Measurements from ENCODE around the gene HPCAL1. TPM values are rescaled to one million over a fixed set of nuclear protein-coding genes. Genes with fewer than 3 reads are reported as not detected.

Gene HPCAL1
- polyA plus RNA-seq, 1 donor: 48.5 TPM

DNA sequence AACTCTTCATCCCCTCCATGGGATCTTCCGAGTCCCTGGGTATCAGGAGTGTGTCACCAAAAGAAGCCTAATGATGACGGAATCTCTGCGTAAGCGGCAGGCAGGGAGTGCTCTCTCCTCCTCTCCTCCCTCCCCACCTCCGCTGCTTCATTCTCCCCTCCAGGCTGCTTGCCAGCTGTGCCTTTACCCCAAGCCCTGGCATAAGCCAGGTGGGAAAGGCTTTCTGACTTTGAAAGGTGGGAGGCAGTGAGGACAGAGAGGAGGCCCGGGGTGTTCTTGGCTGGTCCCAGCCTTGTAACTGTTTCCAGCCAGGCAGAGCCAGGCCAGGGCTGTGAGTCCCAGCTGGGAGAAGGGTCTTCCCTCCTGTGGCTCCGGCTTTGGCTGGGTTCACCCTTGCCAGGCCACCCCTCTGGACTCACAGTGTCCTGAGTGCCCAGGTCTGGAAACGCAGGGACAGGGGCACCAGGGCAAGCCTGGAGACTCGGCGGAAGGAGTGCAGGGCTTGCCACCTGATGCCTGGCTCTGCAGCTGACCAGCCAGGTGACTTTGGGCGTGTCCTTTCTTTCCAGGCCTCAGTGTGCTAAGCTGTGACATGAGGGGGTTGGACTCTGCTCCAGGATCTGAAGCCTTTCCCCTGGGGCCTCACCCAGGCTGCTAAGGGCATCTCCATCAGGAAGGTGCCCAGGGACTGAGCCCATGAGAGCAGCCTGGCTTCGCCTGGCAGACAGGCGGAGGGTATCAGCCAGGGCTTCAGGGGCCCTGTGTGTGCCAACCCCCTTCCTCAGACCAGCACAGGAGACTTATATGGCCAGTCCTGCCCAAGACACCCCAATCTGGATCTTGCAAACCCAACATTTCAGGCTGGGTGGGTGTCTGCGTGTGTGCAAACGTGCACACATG, 32.7 kb upstream of the HPCAL1 start:
- no peak for DNase-seq (ENCODE audit: low read depth)

- no peak for DNase-seq (ENCODE audit: low read depth)
Observed at GRCh38 chr2:10271509-10271908, 31.2 kb upstream of the HPCAL1 start.

DNA sequence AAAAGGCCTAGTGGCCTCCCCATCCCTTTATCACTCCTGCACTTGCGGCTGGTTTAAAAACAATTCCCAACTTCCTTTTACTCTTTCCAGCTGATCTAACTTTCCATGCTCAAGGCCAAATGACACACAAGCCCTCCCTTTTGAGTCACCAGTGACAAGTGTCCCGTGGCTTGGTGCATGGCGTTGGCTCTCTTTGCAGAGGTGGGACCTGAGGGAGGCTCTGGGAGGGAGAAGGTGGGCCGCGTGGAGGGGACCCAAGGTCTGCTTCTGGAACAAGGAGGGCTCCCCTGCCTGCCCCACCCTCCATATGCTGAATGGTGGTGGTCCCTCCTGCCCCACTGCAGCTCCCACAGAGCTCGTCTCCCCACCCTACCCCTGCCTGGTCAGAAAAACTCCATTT, 30.8 kb upstream of the HPCAL1 start:
- no peak for DNase-seq (ENCODE audit: low read depth)

DNA sequence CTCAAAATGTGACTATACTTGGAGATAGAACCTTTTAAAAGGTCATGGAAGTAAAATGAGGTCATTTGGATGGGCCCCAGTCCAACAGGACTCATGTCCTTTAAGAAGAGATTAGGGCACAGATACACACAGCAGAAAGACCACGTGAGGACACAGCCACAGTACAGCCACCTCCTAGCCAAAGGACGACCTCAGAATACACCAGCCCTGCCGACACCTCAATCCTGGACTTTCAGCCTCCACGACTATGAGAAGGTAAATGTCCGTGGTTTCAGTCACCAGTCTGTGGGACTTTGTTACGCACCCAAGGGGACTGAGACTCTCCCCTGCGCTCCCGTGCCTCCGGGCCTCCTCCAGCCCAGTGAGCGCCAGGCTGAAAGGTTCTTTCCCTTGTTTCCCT, 30.2 kb upstream of the HPCAL1 start:
- DNase-seq (ENCODE audit: low read depth): no peak

- DNase-seq (ENCODE audit: low read depth): no peak
Observed at GRCh38 chr2:10273215-10274175, 29.2 kb upstream of the HPCAL1 start.

DNA sequence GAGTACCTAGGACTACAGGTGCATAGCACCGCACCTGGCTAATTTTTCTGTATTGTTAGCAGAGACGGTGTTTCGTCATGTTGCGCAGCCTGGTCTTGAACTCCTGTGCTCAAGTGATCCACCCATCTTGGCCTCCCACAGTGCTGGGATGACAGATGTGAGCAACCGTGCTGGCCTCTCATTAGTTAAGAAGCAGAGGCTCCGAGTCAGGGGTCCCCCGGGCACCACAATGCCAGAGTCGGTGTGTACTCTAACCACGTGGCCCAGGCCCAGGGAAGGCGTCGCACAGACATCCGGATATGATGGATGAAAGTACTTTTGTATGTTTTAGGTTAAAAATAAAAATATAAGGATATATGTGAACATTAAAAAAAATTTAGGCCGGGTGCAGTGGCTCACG, 28.3 kb upstream of the HPCAL1 start:
- DNase-seq (ENCODE audit: low read depth): no peak

DNA sequence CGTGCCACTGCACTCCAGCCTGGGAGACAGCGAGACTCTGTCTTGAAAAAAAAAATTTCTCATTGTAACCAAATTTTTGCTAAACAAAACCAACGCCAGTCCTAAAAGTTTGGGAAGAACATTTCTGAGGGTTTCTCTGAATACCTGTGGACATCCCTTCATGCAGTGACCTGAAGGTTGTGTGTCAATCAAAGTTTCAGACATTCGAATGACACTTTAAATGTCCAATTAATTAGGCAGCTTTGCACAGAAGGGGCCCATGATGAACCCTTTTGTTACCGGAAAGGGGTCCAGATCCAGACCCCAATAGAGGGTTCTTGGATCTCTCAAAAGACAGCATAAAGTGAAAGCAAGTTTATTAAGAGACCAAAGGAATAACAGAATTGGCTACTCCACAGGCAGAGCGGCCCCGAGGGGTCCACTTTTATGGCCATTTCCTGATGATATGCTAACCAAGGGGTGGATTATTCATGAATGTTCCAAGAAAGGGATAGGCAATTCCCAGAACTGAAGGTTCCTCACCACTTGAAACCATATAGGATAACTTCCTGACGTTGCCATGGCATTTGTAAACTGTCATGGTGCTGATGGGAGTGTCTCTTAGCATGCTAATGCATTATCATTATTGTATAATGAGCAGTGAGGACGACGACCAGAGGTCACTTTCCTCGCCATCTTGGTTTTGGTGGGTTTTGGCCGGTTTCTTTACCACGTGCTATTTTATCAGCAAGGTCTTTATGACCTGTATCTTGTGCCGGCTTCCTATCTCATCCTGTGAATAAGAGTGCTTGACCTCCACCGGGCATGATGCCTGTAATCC, 27.5 kb upstream of the HPCAL1 start:
- DNase-seq (ENCODE audit: low read depth): no peak

- DNase-seq (ENCODE audit: low read depth): no peak
Observed at GRCh38 chr2:10276481-10277292, 26.0 kb upstream of the HPCAL1 start.

DNA sequence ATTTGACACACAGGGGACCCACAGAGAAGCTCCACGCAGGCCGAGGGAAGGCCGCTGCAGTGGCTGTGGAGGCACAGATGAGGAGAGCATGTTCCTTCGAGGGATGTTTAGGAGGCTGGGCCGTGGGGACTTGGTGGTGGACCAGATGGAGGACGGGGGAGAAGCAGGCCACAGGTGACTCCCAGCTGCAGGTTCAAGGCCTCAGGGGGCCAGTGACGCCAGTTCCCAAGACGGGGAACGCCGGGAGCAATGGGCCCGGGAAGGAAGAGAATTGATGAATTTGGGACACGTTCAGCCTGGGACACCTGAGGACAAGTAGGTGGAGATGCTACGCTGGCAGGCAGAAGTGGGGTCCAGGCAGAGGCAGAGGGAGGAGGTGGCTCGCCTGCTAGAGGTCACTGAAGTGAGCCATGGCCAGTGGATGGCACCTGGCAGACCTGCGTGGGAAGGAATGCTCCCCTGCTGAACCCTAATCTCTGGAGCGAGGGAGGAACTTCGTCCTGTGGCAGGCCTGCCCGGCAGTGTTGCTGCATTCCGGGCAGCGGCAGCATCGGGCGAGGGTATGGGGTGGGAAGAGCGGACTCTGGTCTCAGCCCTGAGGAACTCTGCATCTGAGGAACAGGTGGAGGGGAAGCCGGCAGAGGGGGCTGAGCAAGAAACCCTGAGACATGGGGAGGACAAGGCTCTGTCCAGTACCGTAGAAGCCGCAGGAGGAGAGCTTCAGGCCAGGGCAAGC, 25.2 kb upstream of the HPCAL1 start:
- DNase-seq (ENCODE audit: low read depth): no peak

DNA sequence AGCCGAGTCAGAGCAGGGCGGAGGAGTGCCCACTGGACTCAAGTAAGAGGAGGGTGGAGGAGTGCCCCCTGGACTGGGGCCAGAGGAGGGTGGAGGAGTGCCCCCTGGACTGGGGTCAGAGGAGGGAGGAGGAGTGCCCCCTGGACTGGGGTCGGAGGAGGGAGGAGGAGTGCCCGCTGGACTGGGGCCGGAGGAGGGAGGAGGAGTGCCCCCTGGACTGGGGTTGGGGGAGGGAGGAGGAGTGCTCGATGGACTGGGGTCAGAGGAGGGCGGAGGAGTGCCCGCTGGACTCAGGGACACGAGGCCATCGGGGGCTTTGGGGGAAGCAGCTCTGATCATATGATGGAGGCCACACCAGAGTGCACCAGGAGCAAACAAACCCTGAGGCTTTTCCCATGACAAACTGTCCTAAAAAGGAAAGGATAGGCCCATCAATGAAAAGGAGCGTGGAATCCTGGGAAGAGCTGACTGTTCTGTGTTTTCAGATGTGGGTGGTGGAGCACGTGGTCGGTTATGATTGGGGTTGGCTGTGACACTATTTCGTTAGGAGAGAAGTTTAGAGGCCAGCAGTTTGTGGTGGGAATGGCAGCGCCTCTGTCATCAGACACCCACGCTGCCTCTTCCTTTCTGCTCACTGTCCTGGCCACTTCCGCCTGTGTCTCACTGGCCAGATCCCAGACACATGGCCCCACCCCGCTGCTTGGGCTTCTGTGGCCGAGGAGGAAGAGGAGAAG, 24.5 kb upstream of the HPCAL1 start:
- DNase-seq (ENCODE audit: low read depth): no peak

DNA sequence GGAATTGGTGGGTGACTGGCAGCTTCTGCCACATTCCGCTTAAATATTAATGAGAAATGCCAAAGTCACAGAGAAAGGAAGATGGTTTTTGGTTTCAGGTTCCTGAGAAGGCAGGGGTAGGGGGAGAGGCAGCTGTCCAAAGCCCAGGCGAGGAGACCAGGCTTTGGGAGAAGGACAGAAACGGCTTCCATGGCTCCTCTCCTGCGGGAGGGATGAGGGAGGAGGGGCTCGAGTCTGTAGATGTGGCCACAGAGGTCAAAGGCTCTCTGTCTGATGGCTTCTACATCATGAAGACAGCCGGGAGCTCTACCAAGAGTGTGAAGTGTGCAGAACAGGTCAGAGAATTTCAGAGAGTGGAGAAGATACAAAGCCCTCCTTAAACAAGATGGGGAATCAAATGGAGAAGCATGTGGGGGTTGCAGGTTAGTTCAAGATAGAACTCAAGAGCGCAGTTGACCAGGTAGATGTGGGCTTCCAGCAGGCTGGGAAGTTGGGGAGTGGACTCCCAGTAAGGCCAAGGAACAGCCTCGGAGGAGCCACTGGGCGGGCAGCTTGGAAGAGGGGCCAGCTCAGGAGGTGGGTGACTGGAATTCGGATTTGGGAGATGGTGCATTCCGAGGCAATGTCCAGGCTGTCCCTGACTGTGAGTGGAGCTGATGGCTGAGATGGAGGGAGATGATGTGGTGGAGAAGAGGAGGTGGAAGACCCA, 23.8 kb upstream of the HPCAL1 start:
- no peak for DNase-seq (ENCODE audit: low read depth)

DNA sequence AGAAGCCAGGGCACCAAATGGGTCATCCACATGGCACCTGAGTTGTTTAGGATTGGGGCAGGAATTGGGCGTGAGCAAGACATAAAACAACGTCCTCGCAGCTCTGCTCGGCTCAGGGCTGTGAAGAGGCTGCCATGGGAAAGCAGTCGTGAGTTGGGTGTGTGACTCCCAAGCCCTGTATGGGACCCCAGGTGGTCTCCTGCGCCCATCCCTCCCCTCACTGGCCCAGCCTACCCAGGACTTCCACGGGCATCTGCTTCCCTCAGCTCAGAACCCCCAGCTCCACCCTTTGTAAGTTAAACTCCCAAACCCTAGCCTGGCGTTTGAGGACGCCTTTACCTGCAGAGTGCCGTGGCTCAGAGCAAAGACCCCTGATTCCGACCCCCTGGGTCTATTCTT, 23.2 kb upstream of the HPCAL1 start:
- no peak for DNase-seq (ENCODE audit: low read depth)

DNA sequence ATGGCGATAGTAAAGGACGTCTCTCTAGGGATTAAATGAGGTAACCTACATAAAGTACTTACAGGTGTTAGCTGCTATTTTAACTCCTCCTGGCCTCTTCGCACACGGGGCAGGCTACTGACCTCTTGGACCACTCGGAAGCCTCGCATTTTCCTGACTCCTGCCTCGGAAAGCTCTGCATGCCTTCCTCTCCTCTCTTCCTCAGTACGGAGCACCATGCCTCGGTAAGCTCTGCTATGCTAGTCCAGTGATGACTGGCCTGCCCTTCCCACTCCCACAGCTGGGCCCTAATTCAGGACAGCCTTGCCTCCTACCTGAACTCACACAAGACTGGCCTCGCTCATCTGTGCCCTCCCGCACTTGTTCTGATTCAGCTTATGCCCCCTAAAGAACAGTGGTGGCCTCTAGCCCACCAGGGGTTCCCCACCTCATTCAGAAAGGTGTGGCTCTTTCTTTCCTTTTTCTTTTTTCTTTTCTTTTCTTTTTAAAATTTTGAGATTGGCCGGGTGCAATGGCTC, 22.7 kb upstream of the HPCAL1 start:
- no peak for DNase-seq (ENCODE audit: low read depth)

- no peak for DNase-seq (ENCODE audit: low read depth)
Observed at GRCh38 chr2:10281891-10282290, 20.8 kb upstream of the HPCAL1 start.

- no peak for DNase-seq (ENCODE audit: low read depth)
Observed at GRCh38 chr2:10282611-10283105, 20.0 kb upstream of the HPCAL1 start.

- DNase-seq (ENCODE audit: low read depth): no peak
Observed at GRCh38 chr2:10283106-10284062, 19.3 kb upstream of the HPCAL1 start.
